Neural progenitor cell (in vitro differentiated cells): ENCODE measurements around the gene TPSAB1.

Source experiments
- EZH2phosphoT487 ChIP-seq: fragments of 200-600 bp; sonication (generic); IDR thresholded peaks from 2 replicates; pipeline ENCODE4 v1.6.1; 2017; ENCODE audit warnings: antibody characterized with exemption
- TF ChIP-seq, protein P1 (sequence below): fragments of 200-600 bp; sonication (generic); IDR thresholded peaks from 2 replicates; pipeline ENCODE4 v1.5.1; 2017; ENCODE audit warnings: antibody characterized with exemption, mild to moderate bottlenecking

DNA sequence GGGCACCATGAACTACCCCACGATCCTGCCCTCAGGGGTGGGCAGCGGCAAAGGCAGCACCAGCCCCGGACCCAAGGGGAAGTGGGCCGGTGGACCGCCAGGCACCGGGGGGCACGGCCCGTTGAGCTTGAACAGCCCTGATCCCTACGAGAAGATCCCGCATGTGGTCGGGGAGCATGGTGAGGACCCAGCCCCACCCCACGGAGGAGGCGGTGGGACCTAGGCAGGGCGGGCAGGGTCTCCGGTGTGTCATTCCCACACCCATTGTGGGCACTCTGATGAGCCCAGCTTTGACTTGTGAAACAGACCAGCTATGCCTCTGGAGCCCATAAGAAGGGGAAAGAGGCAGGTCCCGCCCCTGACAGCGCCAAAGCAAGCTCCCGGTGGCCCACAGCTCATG is 38.2 kb upstream of the TPSAB1 start:
- TF ChIP-seq, protein P1, sequence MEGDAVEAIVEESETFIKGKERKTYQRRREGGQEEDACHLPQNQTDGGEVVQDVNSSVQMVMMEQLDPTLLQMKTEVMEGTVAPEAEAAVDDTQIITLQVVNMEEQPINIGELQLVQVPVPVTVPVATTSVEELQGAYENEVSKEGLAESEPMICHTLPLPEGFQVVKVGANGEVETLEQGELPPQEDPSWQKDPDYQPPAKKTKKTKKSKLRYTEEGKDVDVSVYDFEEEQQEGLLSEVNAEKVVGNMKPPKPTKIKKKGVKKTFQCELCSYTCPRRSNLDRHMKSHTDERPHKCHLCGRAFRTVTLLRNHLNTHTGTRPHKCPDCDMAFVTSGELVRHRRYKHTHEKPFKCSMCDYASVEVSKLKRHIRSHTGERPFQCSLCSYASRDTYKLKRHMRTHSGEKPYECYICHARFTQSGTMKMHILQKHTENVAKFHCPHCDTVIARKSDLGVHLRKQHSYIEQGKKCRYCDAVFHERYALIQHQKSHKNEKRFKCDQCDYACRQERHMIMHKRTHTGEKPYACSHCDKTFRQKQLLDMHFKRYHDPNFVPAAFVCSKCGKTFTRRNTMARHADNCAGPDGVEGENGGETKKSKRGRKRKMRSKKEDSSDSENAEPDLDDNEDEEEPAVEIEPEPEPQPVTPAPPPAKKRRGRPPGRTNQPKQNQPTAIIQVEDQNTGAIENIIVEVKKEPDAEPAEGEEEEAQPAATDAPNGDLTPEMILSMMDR = no peak
- TF ChIP-seq EZH2phosphoT487 = no peak
